MCF 10A (cell line): ENCODE data around the gene ZDHHC16. TPM values are rescaled to one million over a fixed set of nuclear protein-coding genes. Genes with fewer than 3 reads are reported as not detected.

Source experiments
- BruUV-seq: library from RNA; stranded (reverse); fragments of 400-500 nt; replicated peaks from 2 replicates; lab custom pipeline; 2021; lab: Mats Ljungman, UMichigan
- CTCF ChIA-PET: fragments of 300-600 bp; sonication (Branson Sonifier 250); formaldehyde crosslinking; extraction: SDS; loops from one replicate; lab custom pipeline; 2021; ENCODE audit warnings: antibody characterized with exemption, inconsistent platforms; lab: Yijun Ruan, JAX
- POLR2A ChIA-PET: fragments of 300-600, 350-650 bp; sonication (Branson Sonifier 250); formaldehyde crosslinking; extraction: SDS; loops from one replicate; lab custom pipeline; 2020; ENCODE audit warnings: antibody characterized with exemption, inconsistent platforms; lab: Yijun Ruan, JAX
- DNase-seq: peaks from one replicate; pipeline ENCODE4 v3.0.0-alpha.2; 2018; ENCODE audit not compliant: unreplicated experiment
- H3K27ac Mint-ChIP-seq: one replicate; pipeline ENCODE4 v1.8.0; 2022; ENCODE audit warnings: mild to moderate bottlenecking, low read depth, mixed read lengths; ENCODE audit not compliant: unreplicated experiment
- H3K27me3 Mint-ChIP-seq: one replicate; pipeline ENCODE4 v1.8.0; 2022; ENCODE audit warnings: mixed read lengths; ENCODE audit not compliant: insufficient read depth, unreplicated experiment
- H3K36me3 Mint-ChIP-seq: one replicate; pipeline ENCODE4 v1.8.0; 2022; ENCODE audit warnings: mild to moderate bottlenecking, moderate library complexity, mixed read lengths; ENCODE audit not compliant: insufficient read depth, unreplicated experiment
- H3K4me1 Mint-ChIP-seq: one replicate; pipeline ENCODE4 v1.8.0; 2022; ENCODE audit warnings: mixed read lengths; ENCODE audit not compliant: insufficient read depth, unreplicated experiment
- H3K4me3 Mint-ChIP-seq: one replicate; pipeline ENCODE4 v1.8.0; 2022; ENCODE audit warnings: mild to moderate bottlenecking, moderate library complexity, mixed read lengths; ENCODE audit not compliant: unreplicated experiment
- H3K9me3 Mint-ChIP-seq: one replicate; pipeline ENCODE4 v1.8.0; 2022; ENCODE audit warnings: mixed read lengths; ENCODE audit not compliant: unreplicated experiment
- CTCF ChIP-seq: fragments of 200-600 bp; IDR thresholded peaks from one replicate; pipeline ENCODE4 v1.8.0; 2022; ENCODE audit warnings: antibody characterized with exemption, mild to moderate bottlenecking; ENCODE audit not compliant: unreplicated experiment
- intact Hi-C: fragments of 100-400 bp; cut with micrococcal nuclease; formaldehyde crosslinking; loops from 2 replicates; pipeline ENCODE4 v1.14.1; 2022
- total RNA-seq: library from RNA; stranded (reverse); gene quantifications from 2 replicates; pipeline ENCODE4 v1.2.3, GENCODE V29; 2022

ZDHHC16 gene
- total RNA-seq, 1 experiment from 2014 or later = 48.0 TPM

DNA sequence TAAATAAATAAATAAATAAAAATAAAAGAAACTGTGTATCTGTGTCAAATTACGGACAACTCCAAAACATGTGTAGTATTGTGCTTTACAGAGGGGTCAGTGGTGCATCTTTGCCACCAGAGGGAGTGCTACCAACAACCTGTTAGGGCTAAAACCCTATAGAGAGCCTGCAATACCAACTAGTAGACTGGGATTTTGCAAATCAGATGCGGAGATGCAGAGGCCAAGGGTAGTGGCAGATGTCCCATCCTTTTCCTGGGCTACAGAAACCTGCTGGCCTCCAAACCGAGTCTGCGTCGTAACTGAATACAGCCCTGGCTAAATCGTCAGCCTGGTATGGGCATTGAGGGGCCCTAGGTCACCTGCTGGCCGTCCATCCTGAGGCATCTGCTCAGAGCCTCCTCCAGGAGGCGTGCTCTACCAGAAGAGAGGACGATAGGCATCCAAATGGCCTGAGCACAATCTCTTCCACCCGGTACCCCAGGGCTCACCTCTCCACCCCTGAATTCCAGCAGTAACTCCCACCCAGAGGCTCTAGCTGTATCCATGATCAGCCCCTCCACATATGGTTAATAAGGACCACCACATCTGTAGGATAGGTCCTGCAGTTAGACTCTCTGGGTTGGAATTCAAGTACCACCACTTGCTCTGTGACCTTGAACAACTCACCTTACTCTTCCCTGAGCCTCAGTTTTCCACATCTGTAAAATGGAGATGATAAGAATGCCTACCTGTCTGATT is 38.6 kb upstream of the ZDHHC16 start:
- peak; percentile 85 for DNase-seq
- TF ChIP-seq CTCF = peak; percentile 76
- peaks cover 6% of the 10 kb centered on the region for H3K36me3 Mint-ChIP-seq
- H3K27me3 Mint-ChIP-seq = no peaks in the 10 kb centered on the region
- H3K27ac Mint-ChIP-seq = no peak overlapping the region
- POLR2A ChIA-PET = interaction anchor here (0.6 to 2.1 kb wide), 13 partner anchors 12 to 329 kb away, joined by 3 to 14 read pairs (median 4); partner anchors contain the start of genes FRAT1 and FRAT2
- no peaks in the 10 kb centered on the region for H3K9me3 Mint-ChIP-seq
- no TSS peak for BruUV-seq
- no peaks in the 10 kb centered on the region for H3K4me1 Mint-ChIP-seq
- H3K4me3 Mint-ChIP-seq = no peak overlapping the region
- intact Hi-C loops = loop anchor here (1.0 kb wide), 4 partner anchors 18 to 205 kb away; partner anchors contain the start of genes EXOSC1 and ZDHHC16
- CTCF ChIA-PET = interaction anchor here (0.7 to 2.7 kb wide), 18 partner anchors 13 to 263 kb away, joined by 3 to 16 read pairs (median 5); no protein-coding TSS in a partner anchor

DNA sequence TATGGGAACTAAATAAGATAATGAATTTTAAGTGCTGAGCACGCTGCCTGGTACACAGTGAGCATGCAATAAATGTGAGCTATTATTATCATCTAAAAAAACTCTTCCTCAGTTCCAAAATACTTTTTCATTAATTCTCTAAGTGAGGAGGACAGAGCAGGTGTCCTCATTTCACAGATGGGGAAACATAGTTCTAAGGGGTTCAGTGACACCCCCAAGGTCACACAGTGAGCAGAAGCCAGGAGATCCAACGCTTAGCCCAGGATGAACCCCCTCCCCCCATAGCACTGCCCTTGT is 38.1 kb upstream of the ZDHHC16 start:
- H3K36me3 Mint-ChIP-seq = peaks cover 3% of the 10 kb centered on the region

GRCh38 chr10:97408496-97408992 is 37.4 kb upstream of the ZDHHC16 start:
- BruUV-seq = no TSS peak
- no peak for DNase-seq
- H3K27ac Mint-ChIP-seq = no peak overlapping the region
- CTCF ChIA-PET = interaction anchor here (0.6 to 2.7 kb wide), 13 partner anchors 12 to 771 kb away, joined by 3 to 16 read pairs (median 4); no protein-coding TSS in a partner anchor
- intact Hi-C loops = no loop called here
- no peak for TF ChIP-seq CTCF
- peaks cover 8% of the 10 kb centered on the region for H3K4me1 Mint-ChIP-seq
- H3K4me3 Mint-ChIP-seq = no peak overlapping the region
- H3K27me3 Mint-ChIP-seq = no peaks in the 10 kb centered on the region
- POLR2A ChIA-PET = interaction anchor here (1.2 to 2.1 kb wide), 3 partner anchors 16 to 36 kb away, joined by 4 to 7 read pairs (median 5); no protein-coding TSS in a partner anchor
- no peaks in the 10 kb centered on the region for H3K36me3 Mint-ChIP-seq
- H3K9me3 Mint-ChIP-seq = no peaks in the 10 kb centered on the region

More for the DNA sequence above, 38.1 kb upstream of the ZDHHC16 start:
- BruUV-seq = no TSS peak
- Mint-ChIP-seq H3K27ac (no peak overlapping the region), H3K9me3 (no peaks in the 10 kb centered on the region), H3K27me3 (no peaks in the 10 kb centered on the region), H3K4me3 (no peak overlapping the region), H3K4me1 (peaks cover 4% of the 10 kb centered on the region)
- TF ChIP-seq CTCF = no peak
- intact Hi-C loops = loop anchor here (1.0 kb wide), 4 partner anchors 17 to 204 kb away; partner anchors contain the start of genes EXOSC1 and ZDHHC16
- ChIA-PET CTCF (interaction anchor here (0.7 to 2.7 kb wide), 16 partner anchors 12 to 262 kb away, joined by 3 to 16 read pairs (median 4); no protein-coding TSS in a partner anchor), POLR2A (interaction anchor here (0.6 to 2.1 kb wide), 4 partner anchors 14 to 37 kb away, joined by 3 to 7 read pairs (median 4); no protein-coding TSS in a partner anchor)
- DNase-seq = no peak

DNA sequence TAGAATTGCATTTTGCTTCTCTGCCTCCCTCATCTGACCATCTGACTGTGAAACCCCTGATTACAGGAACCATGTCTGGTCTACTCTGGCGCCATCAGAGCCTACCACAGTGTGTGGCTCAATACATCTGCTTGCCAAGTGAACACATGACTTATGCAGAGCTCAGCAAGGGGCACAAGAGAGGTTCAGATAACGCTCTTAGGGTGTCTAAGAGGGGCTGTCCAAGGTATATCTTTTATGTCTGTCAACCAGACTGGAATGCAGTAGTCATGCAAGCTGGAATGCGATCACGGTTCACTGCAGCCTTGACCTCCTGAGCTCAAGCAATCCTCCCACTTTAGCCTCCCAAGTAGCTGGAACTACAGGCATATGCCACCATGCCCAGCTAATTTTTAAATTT is 34.6 kb upstream of the ZDHHC16 start:
- POLR2A ChIA-PET = interaction anchor here (1.0 to 5.0 kb wide), 3 partner anchors 10 to 32 kb away, joined by 5 to 46 read pairs (median 5); partner anchors contain the start of gene RRP12
- H3K27ac Mint-ChIP-seq = no peak overlapping the region
- BruUV-seq = no TSS peak

More for the DNA sequence above, 34.6 kb upstream of the ZDHHC16 start:
- TF ChIP-seq CTCF = no peak
- peaks cover 8% of the 10 kb centered on the region for H3K4me1 Mint-ChIP-seq
- intact Hi-C loops = no loop called here
- no peaks in the 10 kb centered on the region for H3K9me3 Mint-ChIP-seq
- no peak overlapping the region for H3K4me3 Mint-ChIP-seq
- H3K27me3 Mint-ChIP-seq = no peaks in the 10 kb centered on the region
- no peaks in the 10 kb centered on the region for H3K36me3 Mint-ChIP-seq
- CTCF ChIA-PET = interaction anchor here (0.6 to 3.0 kb wide), 10 partner anchors 8 to 567 kb away, joined by 3 to 16 read pairs (median 4); partner anchors contain the start of genes ANKRD2 and RRP12
- no peak for DNase-seq
